Measurements from ENCODE around the gene KCNJ9. TPM values are rescaled to one million over a fixed set of nuclear protein-coding genes. Genes with fewer than 3 reads are reported as not detected.

KCNJ9 gene
- total RNA-seq, 1 donor from 2014 or later, result 0.19 TPM

DNA sequence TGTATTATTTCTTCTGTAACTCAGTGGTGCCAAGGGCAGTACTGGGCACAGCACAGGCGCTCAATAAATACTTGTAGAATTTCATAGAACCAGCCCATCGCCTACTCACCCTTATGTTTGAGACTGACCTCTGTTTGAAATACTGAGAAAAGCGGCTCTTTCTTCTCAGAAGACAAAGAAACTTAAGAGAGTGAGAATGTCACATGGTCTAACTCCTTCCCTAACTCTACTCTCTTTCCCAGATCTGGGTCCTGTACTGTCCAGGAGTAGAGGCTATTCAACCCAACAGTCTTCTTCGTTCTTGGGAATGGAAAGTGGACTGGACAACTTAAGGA is 12.9 kb downstream of the KCNJ9 start:
- Mint-ChIP-seq H3K36me3 (ENCODE audit: low read depth) (no peaks in the 10 kb centered on the region), H3K4me1 (peaks cover 38% of the 10 kb centered on the region), H3K27ac (ENCODE audit: unreplicated experiment) (no peak overlapping the region), H3K27me3 (ENCODE audit: low read depth) (no peaks in the 10 kb centered on the region), H3K9me3 (no peaks in the 10 kb centered on the region), H3K4me3 (peak overlapping the region; percentile 23)
- DNase-seq (ENCODE audit: low read depth, low spot score), result no peak
- TF ChIP-seq, protein P1, sequence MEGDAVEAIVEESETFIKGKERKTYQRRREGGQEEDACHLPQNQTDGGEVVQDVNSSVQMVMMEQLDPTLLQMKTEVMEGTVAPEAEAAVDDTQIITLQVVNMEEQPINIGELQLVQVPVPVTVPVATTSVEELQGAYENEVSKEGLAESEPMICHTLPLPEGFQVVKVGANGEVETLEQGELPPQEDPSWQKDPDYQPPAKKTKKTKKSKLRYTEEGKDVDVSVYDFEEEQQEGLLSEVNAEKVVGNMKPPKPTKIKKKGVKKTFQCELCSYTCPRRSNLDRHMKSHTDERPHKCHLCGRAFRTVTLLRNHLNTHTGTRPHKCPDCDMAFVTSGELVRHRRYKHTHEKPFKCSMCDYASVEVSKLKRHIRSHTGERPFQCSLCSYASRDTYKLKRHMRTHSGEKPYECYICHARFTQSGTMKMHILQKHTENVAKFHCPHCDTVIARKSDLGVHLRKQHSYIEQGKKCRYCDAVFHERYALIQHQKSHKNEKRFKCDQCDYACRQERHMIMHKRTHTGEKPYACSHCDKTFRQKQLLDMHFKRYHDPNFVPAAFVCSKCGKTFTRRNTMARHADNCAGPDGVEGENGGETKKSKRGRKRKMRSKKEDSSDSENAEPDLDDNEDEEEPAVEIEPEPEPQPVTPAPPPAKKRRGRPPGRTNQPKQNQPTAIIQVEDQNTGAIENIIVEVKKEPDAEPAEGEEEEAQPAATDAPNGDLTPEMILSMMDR (conservative IDR thresholded peaks at IDR 0.05), result no peak

DNA sequence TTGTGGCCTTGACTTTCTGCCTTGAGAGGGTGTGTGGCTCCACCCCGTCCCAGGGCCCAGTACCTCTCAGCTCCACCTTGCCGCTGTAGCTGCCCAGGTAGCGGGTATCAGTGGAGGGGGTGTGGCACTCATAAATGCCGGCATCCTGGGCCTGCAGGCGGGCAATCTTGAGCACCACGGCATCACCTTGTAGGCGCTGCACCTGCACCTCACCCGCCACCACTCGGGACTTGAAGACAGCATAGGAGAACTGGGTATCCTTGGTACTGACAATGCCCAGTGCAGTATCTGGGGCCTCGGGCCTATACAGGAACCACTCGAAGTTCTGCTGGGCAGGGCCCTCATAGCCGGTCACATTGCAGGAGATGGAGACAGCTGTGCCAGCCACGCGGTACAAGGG is 13.5 kb downstream of the KCNJ9 start:
- H3K4me3 Mint-ChIP-seq, result peak overlapping the region; percentile 23
- no peaks in the 10 kb centered on the region for H3K27me3 Mint-ChIP-seq (ENCODE audit: low read depth)
- no peak for DNase-seq (ENCODE audit: low read depth, low spot score)
- peaks cover 41% of the 10 kb centered on the region for H3K4me1 Mint-ChIP-seq
- no peaks in the 10 kb centered on the region for H3K9me3 Mint-ChIP-seq
- TF ChIP-seq, protein P1 (conservative IDR thresholded peaks at IDR 0.05), result no peak
- no peak overlapping the region for H3K27ac Mint-ChIP-seq (ENCODE audit: unreplicated experiment)
- no peaks in the 10 kb centered on the region for H3K36me3 Mint-ChIP-seq (ENCODE audit: low read depth)

DNA sequence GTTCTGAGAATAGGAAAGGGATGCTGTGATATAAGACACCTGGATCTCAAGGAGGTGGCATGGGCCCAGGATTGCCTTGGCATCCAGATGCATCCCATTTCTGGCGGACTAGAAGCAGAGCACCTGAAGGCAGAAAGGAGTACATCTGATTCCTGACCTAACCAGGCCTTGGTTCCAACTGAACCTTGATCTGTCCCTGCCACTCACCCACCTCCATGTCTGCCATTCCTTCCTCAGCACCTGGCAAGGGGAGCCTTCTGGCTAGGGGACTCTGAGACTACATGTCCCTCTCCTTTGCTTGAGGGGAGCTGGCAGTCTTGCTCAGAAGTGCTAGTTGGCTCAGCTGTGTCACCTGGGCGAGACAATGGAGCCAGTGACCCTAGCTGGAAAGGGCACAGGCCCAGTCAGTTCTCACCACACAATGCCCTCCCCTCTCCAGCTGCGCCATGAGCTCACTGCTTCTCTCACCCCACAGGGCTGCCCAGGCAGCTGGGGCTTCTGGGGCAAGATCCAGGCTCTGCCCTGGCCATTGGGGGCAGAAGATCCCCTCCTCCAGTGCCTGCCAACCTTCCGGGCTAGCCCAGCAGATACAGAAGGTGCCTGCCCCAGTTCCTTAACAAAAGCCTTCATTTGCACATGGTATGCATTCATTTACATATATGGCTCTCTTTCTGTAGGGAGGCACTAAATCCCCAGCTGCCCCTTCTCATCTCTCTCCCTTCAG is 14.2 kb downstream of the KCNJ9 start:
- peak overlapping the region; percentile 88 for H3K4me3 Mint-ChIP-seq
- H3K9me3 Mint-ChIP-seq, result no peaks in the 10 kb centered on the region

DNA sequence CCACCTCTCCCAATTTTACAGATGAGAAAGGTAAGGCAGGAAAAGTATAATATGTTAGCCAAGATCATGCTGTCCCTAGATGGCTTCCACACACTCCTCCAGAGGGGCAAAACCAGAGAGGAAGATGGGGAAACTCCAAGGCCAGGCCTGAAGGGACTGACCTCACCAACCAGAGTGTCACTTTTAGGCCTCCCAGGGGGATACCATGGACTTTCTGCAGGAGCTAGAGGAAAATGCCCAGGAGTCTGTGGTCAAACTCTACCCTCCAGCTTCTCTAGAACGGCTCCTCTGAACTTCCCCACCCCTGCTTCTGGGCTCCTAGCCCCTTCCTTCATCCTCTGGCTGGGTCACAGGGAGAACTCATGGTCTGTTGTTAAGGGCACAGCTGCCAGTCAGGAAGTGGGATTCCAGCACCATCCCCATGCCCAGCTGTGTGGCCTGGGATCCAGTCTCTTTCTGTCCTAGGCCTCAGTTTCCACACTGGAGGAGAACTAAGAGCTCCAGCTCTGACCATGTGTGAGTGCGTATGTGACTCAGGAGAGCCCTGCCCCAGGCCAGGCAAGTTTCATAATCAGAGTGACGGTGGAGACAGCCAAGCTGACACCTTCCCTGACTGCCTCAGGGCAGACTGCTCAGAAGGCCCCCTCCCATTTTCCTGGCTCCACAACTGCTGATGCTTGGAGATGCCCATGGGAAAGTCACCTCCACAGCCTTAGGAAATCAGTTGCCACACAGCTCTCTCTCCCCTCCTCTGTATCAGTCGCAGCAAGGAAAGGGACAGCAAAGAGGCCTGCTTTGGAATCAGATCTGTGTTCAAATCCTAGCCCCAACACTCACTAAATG is 15.2 kb downstream of the KCNJ9 start:
- no peak for DNase-seq (ENCODE audit: low read depth, low spot score)
- no peaks in the 10 kb centered on the region for H3K27me3 Mint-ChIP-seq (ENCODE audit: low read depth)
- H3K36me3 Mint-ChIP-seq (ENCODE audit: low read depth), result no peaks in the 10 kb centered on the region
- peak overlapping the region; percentile 67 for H3K27ac Mint-ChIP-seq (ENCODE audit: unreplicated experiment)
- TF ChIP-seq, protein P1 (conservative IDR thresholded peaks at IDR 0.05), result no peak
- peaks cover 43% of the 10 kb centered on the region for H3K4me1 Mint-ChIP-seq
- H3K4me3 Mint-ChIP-seq, result peak overlapping the region; percentile 88
- no peaks in the 10 kb centered on the region for H3K9me3 Mint-ChIP-seq

More for the DNA sequence above, 14.2 kb downstream of the KCNJ9 start:
- TF ChIP-seq, protein P1 (conservative IDR thresholded peaks at IDR 0.05), result no peak
- DNase-seq (ENCODE audit: low read depth, low spot score), result no peak
- H3K36me3 Mint-ChIP-seq (ENCODE audit: low read depth), result no peaks in the 10 kb centered on the region
- peaks cover 41% of the 10 kb centered on the region for H3K4me1 Mint-ChIP-seq
- H3K27ac Mint-ChIP-seq (ENCODE audit: unreplicated experiment), result peak overlapping the region; percentile 57
- H3K27me3 Mint-ChIP-seq (ENCODE audit: low read depth), result no peaks in the 10 kb centered on the region

DNA sequence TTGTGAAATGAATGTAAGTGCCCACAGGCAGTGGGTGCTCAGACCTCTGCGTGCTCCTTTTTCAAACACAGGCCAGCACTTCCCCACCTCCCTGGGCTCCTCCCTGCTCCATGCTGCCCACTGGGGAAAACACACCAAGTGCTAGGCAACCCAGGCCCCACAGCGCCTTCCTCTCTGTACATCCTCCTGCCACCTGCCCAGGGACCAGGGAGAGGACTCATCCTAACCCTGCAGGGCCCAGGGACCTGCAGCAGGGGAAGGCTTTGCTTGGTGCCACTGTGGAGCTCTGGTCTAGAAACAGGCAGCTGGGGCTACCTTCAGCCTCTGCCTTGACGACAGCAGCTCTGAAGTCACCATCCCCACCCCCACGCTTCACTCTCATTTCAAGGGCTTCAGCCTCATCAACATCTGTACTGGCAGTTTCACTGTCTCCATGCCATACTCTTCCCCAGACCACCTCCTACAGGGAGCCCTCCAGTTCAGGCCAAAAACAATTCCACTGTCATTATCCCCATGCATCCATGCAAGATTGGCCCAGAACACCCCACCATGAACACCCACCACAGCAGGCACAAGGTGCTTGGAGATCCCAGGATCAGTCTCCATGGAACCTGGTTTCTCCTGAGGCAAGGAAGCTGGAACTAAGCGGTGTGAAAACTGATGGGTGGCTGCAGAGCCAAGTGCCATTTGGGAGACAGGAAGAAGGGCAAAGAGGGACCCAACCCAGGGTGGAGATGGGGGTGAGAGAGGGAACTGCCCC is 16.0 kb downstream of the KCNJ9 start:
- Mint-ChIP-seq H3K4me1 (peaks cover 51% of the 10 kb centered on the region), H3K27me3 (ENCODE audit: low read depth) (no peaks in the 10 kb centered on the region), H3K9me3 (no peaks in the 10 kb centered on the region), H3K27ac (ENCODE audit: unreplicated experiment) (no peak overlapping the region), H3K36me3 (ENCODE audit: low read depth) (no peaks in the 10 kb centered on the region), H3K4me3 (peak overlapping the region; percentile 88)
- TF ChIP-seq, protein P1 (conservative IDR thresholded peaks at IDR 0.05), result no peak
- no peak for DNase-seq (ENCODE audit: low read depth, low spot score)

Measured in neural crest cell (in vitro differentiated cells).